ENCODE measurements around the gene COL19A1. TPM values are rescaled to one million over a fixed set of nuclear protein-coding genes. Genes with fewer than 3 reads are reported as not detected.

The COL19A1 gene
- total and polyA plus RNA-seq, 2 experiments from 2014 or later: not detected

- no peaks in the 10 kb centered on the region for H3K27me3 ChIP-seq (ENCODE audit: insufficient read depth)
- no peaks in the 10 kb centered on the region for H3K9me2 ChIP-seq (ENCODE audit: insufficient read depth)
- H3K36me3 ChIP-seq (ENCODE audit: insufficient read depth): no peaks in the 10 kb centered on the region
- H4K20me1 ChIP-seq (replicated peaks; ENCODE audit: insufficient read depth): no peaks in the 10 kb centered on the region
- H2AFZ ChIP-seq: no peak overlapping the region
- H3K79me2 ChIP-seq (replicated peaks; ENCODE audit: insufficient read depth): no peaks in the 10 kb centered on the region
- TF ChIP-seq JUNB (IDR thresholded peaks at IDR 0.05; ENCODE audit: unreplicated experiment) (no peak), EZH2 (IDR thresholded peaks at IDR 0.05; ENCODE audit: low read depth, unreplicated experiment) (no peak), ZNF114 (CRISPR knock-in tag; IDR thresholded peaks at IDR 0.05) (no peak), CTCF (conservative IDR thresholded peaks at IDR 0.05; ENCODE audit: low read depth in 2 of 2) (no peak), ETS1 (IDR thresholded peaks at IDR 0.05) (no peak), POLR2AphosphoS5 (IDR thresholded peaks at IDR 0.05; ENCODE audit: low read depth) (no peak), NANOG (IDR thresholded peaks at IDR 0.05; ENCODE audit: borderline replicate concordance) (no peak), ZNF331 (CRISPR knock-in tag; IDR thresholded peaks at IDR 0.05; ENCODE audit: low read depth) (no peak), REST (IDR thresholded peaks at IDR 0.05; ENCODE audit: unreplicated experiment) (no peak), CREB1 (CRISPR knock-in tag; IDR thresholded peaks at IDR 0.05; ENCODE audit: low read depth) (no peak), STAT1 (IDR thresholded peaks at IDR 0.05; ENCODE audit: unreplicated experiment) (no peak), EZH2phosphoT487 (IDR thresholded peaks at IDR 0.05; ENCODE audit: unreplicated experiment) (no peak)
- TF ChIP-seq, protein P1, sequence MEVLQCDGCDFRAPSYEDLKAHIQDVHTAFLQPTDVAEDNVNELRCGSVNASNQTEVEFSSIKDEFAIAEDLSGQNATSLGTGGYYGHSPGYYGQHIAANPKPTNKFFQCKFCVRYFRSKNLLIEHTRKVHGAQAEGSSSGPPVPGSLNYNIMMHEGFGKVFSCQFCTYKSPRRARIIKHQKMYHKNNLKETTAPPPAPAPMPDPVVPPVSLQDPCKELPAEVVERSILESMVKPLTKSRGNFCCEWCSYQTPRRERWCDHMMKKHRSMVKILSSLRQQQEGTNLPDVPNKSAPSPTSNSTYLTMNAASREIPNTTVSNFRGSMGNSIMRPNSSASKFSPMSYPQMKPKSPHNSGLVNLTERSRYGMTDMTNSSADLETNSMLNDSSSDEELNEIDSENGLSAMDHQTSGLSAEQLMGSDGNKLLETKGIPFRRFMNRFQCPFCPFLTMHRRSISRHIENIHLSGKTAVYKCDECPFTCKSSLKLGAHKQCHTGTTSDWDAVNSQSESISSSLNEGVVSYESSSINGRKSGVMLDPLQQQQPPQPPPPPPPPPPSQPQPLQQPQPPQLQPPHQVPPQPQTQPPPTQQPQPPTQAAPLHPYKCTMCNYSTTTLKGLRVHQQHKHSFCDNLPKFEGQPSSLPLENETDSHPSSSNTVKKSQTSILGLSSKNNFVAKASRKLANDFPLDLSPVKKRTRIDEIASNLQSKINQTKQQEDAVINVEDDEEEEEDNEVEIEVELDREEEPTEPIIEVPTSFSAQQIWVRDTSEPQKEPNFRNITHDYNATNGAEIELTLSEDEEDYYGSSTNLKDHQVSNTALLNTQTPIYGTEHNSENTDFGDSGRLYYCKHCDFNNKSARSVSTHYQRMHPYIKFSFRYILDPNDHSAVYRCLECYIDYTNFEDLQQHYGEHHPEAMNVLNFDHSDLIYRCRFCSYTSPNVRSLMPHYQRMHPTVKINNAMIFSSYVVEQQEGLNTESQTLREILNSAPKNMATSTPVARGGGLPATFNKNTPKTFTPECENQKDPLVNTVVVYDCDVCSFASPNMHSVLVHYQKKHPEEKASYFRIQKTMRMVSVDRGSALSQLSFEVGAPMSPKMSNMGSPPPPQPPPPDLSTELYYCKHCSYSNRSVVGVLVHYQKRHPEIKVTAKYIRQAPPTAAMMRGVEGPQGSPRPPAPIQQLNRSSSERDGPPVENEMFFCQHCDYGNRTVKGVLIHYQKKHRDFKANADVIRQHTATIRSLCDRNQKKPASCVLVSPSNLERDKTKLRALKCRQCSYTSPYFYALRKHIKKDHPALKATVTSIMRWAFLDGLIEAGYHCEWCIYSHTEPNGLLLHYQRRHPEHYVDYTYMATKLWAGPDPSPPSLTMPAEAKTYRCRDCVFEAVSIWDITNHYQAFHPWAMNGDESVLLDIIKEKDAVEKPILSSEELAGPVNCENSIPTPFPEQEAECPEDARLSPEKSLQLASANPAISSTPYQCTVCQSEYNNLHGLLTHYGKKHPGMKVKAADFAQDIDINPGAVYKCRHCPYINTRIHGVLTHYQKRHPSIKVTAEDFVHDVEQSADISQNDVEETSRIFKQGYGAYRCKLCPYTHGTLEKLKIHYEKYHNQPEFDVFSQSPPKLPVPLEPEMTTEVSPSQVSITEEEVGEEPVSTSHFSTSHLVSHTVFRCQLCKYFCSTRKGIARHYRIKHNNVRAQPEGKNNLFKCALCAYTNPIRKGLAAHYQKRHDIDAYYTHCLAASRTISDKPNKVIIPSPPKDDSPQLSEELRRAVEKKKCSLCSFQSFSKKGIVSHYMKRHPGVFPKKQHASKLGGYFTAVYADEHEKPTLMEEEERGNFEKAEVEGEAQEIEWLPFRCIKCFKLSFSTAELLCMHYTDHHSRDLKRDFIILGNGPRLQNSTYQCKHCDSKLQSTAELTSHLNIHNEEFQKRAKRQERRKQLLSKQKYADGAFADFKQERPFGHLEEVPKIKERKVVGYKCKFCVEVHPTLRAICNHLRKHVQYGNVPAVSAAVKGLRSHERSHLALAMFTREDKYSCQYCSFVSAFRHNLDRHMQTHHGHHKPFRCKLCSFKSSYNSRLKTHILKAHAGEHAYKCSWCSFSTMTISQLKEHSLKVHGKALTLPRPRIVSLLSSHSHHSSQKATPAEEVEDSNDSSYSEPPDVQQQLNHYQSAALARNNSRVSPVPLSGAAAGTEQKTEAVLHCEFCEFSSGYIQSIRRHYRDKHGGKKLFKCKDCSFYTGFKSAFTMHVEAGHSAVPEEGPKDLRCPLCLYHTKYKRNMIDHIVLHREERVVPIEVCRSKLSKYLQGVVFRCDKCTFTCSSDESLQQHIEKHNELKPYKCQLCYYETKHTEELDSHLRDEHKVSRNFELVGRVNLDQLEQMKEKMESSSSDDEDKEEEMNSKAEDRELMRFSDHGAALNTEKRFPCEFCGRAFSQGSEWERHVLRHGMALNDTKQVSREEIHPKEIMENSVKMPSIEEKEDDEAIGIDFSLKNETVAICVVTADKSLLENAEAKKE (CRISPR knock-in tag; IDR thresholded peaks at IDR 0.05): no peak
- Mint-ChIP-seq H3K9me3 (no peaks in the 10 kb centered on the region), H3K27ac (no peak overlapping the region), H3K27me3 (ENCODE audit: insufficient read depth, low read depth, poor library complexity) (peaks cover 2% of the 10 kb centered on the region), H3K36me3 (ENCODE audit: low read depth) (no peaks in the 10 kb centered on the region), H3K4me3 (no peak overlapping the region), H3K4me1 (peaks cover 4% of the 10 kb centered on the region)
- H3K4me1 ChIP-seq (ENCODE audit: insufficient read depth): no peaks in the 10 kb centered on the region
- no peak overlapping the region for H3K4me2 ChIP-seq
- H3K27ac ChIP-seq (ENCODE audit: low read depth): no peak overlapping the region
- no peaks in the 10 kb centered on the region for H3F3A ChIP-seq (replicated peaks; ENCODE audit: low read depth)
- no peak overlapping the region for H3K4me3 ChIP-seq
- DNase-seq (ENCODE audit: low spot score) (no peak), ATAC-seq (no peak)
Observed at GRCh38 chr6:70168681-70169377, 302.5 kb downstream of the COL19A1 start.

Data from GM23338 (cell line).